Measurements from ENCODE around the gene RASSF8.

DNA sequence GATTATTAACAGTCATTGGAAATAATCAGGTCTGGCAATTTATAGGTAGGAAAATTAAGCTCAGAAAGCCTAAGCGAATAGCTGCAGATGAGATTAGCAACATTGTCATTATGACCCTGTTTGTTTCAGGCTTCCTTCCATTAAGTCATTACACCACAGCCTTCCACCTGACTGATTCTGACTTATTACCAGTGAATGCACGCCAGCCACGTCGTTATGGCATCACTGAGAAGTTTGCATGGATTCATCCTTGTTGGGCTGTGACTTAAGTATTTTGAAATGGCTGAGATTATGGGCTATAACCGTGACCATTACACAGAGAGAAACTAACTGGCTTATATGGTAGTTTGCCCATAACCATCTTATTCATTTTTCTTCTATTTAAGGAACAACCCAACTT, 18.6 kb downstream of the RASSF8 start:
- TF ChIP-seq, protein P1, sequence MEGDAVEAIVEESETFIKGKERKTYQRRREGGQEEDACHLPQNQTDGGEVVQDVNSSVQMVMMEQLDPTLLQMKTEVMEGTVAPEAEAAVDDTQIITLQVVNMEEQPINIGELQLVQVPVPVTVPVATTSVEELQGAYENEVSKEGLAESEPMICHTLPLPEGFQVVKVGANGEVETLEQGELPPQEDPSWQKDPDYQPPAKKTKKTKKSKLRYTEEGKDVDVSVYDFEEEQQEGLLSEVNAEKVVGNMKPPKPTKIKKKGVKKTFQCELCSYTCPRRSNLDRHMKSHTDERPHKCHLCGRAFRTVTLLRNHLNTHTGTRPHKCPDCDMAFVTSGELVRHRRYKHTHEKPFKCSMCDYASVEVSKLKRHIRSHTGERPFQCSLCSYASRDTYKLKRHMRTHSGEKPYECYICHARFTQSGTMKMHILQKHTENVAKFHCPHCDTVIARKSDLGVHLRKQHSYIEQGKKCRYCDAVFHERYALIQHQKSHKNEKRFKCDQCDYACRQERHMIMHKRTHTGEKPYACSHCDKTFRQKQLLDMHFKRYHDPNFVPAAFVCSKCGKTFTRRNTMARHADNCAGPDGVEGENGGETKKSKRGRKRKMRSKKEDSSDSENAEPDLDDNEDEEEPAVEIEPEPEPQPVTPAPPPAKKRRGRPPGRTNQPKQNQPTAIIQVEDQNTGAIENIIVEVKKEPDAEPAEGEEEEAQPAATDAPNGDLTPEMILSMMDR (conservative IDR thresholded peaks at IDR 0.05; ENCODE audit: low read length): no peak
- TF ChIP-seq EZH2phosphoT487 (IDR thresholded peaks at IDR 0.05; ENCODE audit: borderline replicate concordance, low read depth, low read length): no peak

Measured in OCI-LY7 (cell line).